ENCODE data around the gene DCP2. TPM values are rescaled to one million over a fixed set of nuclear protein-coding genes. Genes with fewer than 3 reads are reported as not detected.

Gene DCP2
- polyA plus RNA-seq, 1 donor from 2014 or later: 26.2 TPM

GRCh38 chr5:113040672-113041260 lies 64.2 kb downstream of the DCP2 start:
- TF ChIP-seq, protein P1, sequence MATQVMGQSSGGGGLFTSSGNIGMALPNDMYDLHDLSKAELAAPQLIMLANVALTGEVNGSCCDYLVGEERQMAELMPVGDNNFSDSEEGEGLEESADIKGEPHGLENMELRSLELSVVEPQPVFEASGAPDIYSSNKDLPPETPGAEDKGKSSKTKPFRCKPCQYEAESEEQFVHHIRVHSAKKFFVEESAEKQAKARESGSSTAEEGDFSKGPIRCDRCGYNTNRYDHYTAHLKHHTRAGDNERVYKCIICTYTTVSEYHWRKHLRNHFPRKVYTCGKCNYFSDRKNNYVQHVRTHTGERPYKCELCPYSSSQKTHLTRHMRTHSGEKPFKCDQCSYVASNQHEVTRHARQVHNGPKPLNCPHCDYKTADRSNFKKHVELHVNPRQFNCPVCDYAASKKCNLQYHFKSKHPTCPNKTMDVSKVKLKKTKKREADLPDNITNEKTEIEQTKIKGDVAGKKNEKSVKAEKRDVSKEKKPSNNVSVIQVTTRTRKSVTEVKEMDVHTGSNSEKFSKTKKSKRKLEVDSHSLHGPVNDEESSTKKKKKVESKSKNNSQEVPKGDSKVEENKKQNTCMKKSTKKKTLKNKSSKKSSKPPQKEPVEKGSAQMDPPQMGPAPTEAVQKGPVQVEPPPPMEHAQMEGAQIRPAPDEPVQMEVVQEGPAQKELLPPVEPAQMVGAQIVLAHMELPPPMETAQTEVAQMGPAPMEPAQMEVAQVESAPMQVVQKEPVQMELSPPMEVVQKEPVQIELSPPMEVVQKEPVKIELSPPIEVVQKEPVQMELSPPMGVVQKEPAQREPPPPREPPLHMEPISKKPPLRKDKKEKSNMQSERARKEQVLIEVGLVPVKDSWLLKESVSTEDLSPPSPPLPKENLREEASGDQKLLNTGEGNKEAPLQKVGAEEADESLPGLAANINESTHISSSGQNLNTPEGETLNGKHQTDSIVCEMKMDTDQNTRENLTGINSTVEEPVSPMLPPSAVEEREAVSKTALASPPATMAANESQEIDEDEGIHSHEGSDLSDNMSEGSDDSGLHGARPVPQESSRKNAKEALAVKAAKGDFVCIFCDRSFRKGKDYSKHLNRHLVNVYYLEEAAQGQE (IDR thresholded peaks at IDR 0.05; ENCODE audit: borderline replicate concordance): no peak
- no peak for TF ChIP-seq SMC3 (conservative IDR thresholded peaks at IDR 0.05; ENCODE audit: poor library complexity)
- no peak for TF ChIP-seq CTCF (IDR thresholded peaks at IDR 0.05; ENCODE audit: poor library complexity, severe bottlenecking)
- no peak for TF ChIP-seq EP300 (conservative IDR thresholded peaks at IDR 0.05; ENCODE audit: poor library complexity, severe bottlenecking)
- no peak for TF ChIP-seq EZH2 (IDR thresholded peaks at IDR 0.05; ENCODE audit: borderline replicate concordance, insufficient read depth, low read length, poor library complexity, severe bottlenecking)
- no peak for TF ChIP-seq TAF1 (IDR thresholded peaks at IDR 0.05; ENCODE audit: low read depth)
- TF ChIP-seq MXI1 (conservative IDR thresholded peaks at IDR 0.05; ENCODE audit: poor library complexity, severe bottlenecking): no peak
- no peak for TF ChIP-seq RAD21 (conservative IDR thresholded peaks at IDR 0.05)
- no peak for TF ChIP-seq POLR2AphosphoS5 (IDR thresholded peaks at IDR 0.05)
- H2AFZ ChIP-seq (ENCODE audit: low read depth, low read length): no peak overlapping the region

DNA sequence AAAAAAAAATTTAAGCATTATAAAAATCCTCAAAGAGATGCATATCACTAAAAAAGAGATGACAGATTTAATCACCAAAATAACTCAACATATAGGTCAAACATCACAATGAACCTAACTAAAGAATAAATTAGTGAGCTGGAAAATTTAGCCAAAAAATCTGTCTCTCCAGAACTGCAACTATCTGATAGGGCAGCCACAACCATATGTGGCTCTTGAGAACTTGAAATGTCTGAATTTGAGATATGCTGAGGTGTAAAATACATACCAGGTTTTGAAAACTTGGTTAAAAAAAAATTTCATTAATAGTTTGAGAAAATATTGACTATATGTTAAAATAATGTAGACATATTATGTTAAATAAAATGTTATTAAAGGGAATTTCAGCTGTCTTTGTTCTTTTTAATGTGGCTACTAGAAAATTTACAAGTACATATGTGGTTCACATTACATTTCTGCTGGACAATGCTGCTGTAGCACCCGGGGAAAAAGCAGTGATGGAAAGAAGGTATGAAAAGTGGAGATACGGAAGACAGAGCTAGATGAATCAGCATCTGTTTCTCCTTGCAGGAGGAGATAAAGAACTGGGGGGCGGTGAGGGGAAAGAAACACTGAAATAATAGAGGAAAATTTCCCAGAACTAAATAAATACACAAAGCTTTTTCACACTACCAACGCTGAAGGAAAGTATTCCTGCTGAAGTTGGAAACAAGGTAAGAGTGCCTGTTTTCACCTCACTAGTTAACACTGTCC lies 66.1 kb downstream of the DCP2 start:
- H3K9me2 ChIP-seq (ENCODE audit: insufficient read depth, low read length): no peaks in the 10 kb centered on the region
- H3K9ac ChIP-seq (ENCODE audit: low read length): no peak overlapping the region
- no peaks in the 10 kb centered on the region for H3K79me2 ChIP-seq (replicated peaks; ENCODE audit: insufficient read depth, low read length)
- H4K20me1 ChIP-seq (ENCODE audit: insufficient read depth): no peaks in the 10 kb centered on the region
- no peaks in the 10 kb centered on the region for H3F3A ChIP-seq (ENCODE audit: insufficient read depth, low read length, poor library complexity, severe bottlenecking)
- H3K27me3 ChIP-seq (ENCODE audit: insufficient read depth, low read depth, low read length): no peaks in the 10 kb centered on the region
- no peaks in the 10 kb centered on the region for H3K36me3 ChIP-seq (ENCODE audit: insufficient read depth, low read length)
- TF ChIP-seq EP300 (conservative IDR thresholded peaks at IDR 0.05; ENCODE audit: poor library complexity, severe bottlenecking): no peak
- TF ChIP-seq EZH2 (IDR thresholded peaks at IDR 0.05; ENCODE audit: borderline replicate concordance, insufficient read depth, low read length, poor library complexity, severe bottlenecking): no peak
- TF ChIP-seq, protein P1 (IDR thresholded peaks at IDR 0.05; ENCODE audit: borderline replicate concordance): no peak
- TF ChIP-seq POLR2AphosphoS5 (IDR thresholded peaks at IDR 0.05): no peak
- TF ChIP-seq RAD21 (conservative IDR thresholded peaks at IDR 0.05): no peak
- no peak for TF ChIP-seq CTCF (IDR thresholded peaks at IDR 0.05; ENCODE audit: poor library complexity, severe bottlenecking)
- no peak for TF ChIP-seq SMC3 (conservative IDR thresholded peaks at IDR 0.05; ENCODE audit: poor library complexity)
- no peak for TF ChIP-seq MXI1 (conservative IDR thresholded peaks at IDR 0.05; ENCODE audit: poor library complexity, severe bottlenecking)
- TF ChIP-seq TAF1 (IDR thresholded peaks at IDR 0.05; ENCODE audit: low read depth): no peak
- no peak overlapping the region for H3K27ac ChIP-seq (ENCODE audit: low read length)
- no peak overlapping the region for H2AFZ ChIP-seq (ENCODE audit: low read depth, low read length)
- H3K9me3 ChIP-seq (ENCODE audit: low read length): no peaks in the 10 kb centered on the region
- H3K4me3 ChIP-seq (ENCODE audit: low read length): no peak overlapping the region
- H3K4me2 ChIP-seq (ENCODE audit: low read length): no peak overlapping the region

More at GRCh38 chr5:113040672-113041260, 64.2 kb downstream of the DCP2 start:
- Histone ChIP-seq H4K20me1 (ENCODE audit: insufficient read depth) (no peaks in the 10 kb centered on the region), H3K79me2 (replicated peaks; ENCODE audit: insufficient read depth, low read length) (no peaks in the 10 kb centered on the region), H3F3A (ENCODE audit: insufficient read depth, low read length, poor library complexity, severe bottlenecking) (no peaks in the 10 kb centered on the region), H3K9me2 (ENCODE audit: insufficient read depth, low read length) (no peaks in the 10 kb centered on the region), H3K9ac (ENCODE audit: low read length) (no peak overlapping the region), H3K27me3 (ENCODE audit: insufficient read depth, low read depth, low read length) (no peaks in the 10 kb centered on the region), H3K27ac (ENCODE audit: low read length) (no peak overlapping the region), H3K4me2 (ENCODE audit: low read length) (no peak overlapping the region), H3K36me3 (ENCODE audit: insufficient read depth, low read length) (no peaks in the 10 kb centered on the region), H3K9me3 (ENCODE audit: low read length) (no peaks in the 10 kb centered on the region), H3K4me3 (ENCODE audit: low read length) (no peak overlapping the region)

Data from neural cell (in vitro differentiated cells).